Neural cell (in vitro differentiated cells): Measurements from ENCODE around the gene PRKG1. TPM values are rescaled to one million over a fixed set of nuclear protein-coding genes. Genes with fewer than 3 reads are reported as not detected.

Experiments
- H2AFZ ChIP-seq: fragments of 200-600, 300-800 bp; sonication (generic), shearing (Covaris generic); 2 replicates; pipeline ENCODE4 v1.6.0; 2014; ENCODE audit warnings: low read depth, mild to moderate bottlenecking, antibody characterized with exemption, low read length, moderate library complexity
- H3F3A ChIP-seq: fragments of 200-600 bp; shearing (Covaris generic); 2 replicates; pipeline ENCODE4 v1.6.1; 2016; ENCODE audit warnings: mild to moderate bottlenecking, moderate library complexity, mixed read lengths, antibody characterized with exemption, low read length; ENCODE audit not compliant: insufficient read depth, poor library complexity, severe bottlenecking
- H3K27ac ChIP-seq: fragments of 200-600, 300-800 bp; sonication (generic), shearing (Covaris generic); 2 replicates; pipeline ENCODE4 v1.5.1; 2014; ENCODE audit warnings: mild to moderate bottlenecking, low read length, moderate library complexity
- H3K27me3 ChIP-seq: fragments of 300-800, 200-600 bp; sonication (generic), shearing (Covaris generic); 2 replicates; pipeline ENCODE4 v1.6.0; 2014; ENCODE audit warnings: mild to moderate bottlenecking, low read depth, low read length, moderate library complexity; ENCODE audit not compliant: insufficient read depth
- H3K36me3 ChIP-seq: fragments of 300-800, 200-600 bp; sonication (generic), shearing (Covaris generic); 2 replicates; pipeline ENCODE4 v1.5.1; 2014; ENCODE audit warnings: mild to moderate bottlenecking, antibody characterized with exemption, low read length, moderate library complexity; ENCODE audit not compliant: insufficient read depth
- H3K4me2 ChIP-seq: fragments of 300-800, 200-600 bp; sonication (generic), shearing (Covaris generic); 2 replicates; pipeline ENCODE4 v1.6.0; 2014; ENCODE audit warnings: mild to moderate bottlenecking, low read length
- H3K4me3 ChIP-seq: fragments of 300-800, 200-600 bp; sonication (generic), shearing (Covaris generic); 2 replicates; pipeline ENCODE4 v1.5.1; 2014; ENCODE audit warnings: mild to moderate bottlenecking, low read length, moderate library complexity
- H3K79me2 ChIP-seq: fragments of 200-600 bp; shearing (Covaris generic); replicated peaks from 2 replicates; pipeline ENCODE4 v1.6.0; 2014; ENCODE audit warnings: mild to moderate bottlenecking, low read length, moderate library complexity; ENCODE audit not compliant: insufficient read depth
- H3K9ac ChIP-seq: fragments of 300-800, 200-600 bp; sonication (generic), shearing (Covaris generic); 2 replicates; pipeline ENCODE4 v1.6.1; 2016; ENCODE audit warnings: mild to moderate bottlenecking, low read length, mixed read lengths
- H3K9me2 ChIP-seq: fragments of 200-600 bp; shearing (Covaris generic); 2 replicates; pipeline ENCODE4 v1.6.1; 2016; ENCODE audit warnings: mild to moderate bottlenecking, low read length, mixed read lengths; ENCODE audit not compliant: insufficient read depth
- H3K9me3 ChIP-seq: fragments of 200-600, 300-800 bp; sonication (generic), shearing (Covaris generic); 2 replicates; pipeline ENCODE4 v1.6.1; 2016; ENCODE audit warnings: mild to moderate bottlenecking, mixed run types, low read length, moderate library complexity, mixed read lengths
- H4K20me1 ChIP-seq: fragments of 200-600 bp; shearing (Covaris generic); 2 replicates; pipeline ENCODE4 v1.6.1; 2016; ENCODE audit warnings: mild to moderate bottlenecking, mixed run types; ENCODE audit not compliant: insufficient read depth
- CTCF ChIP-seq: fragments of 450-650 bp; IDR thresholded peaks from 2 replicates; pipeline ENCODE4 v1.5.1; 2014; ENCODE audit warnings: antibody characterized with exemption, mild to moderate bottlenecking, moderate library complexity; ENCODE audit not compliant: poor library complexity, severe bottlenecking
- EP300 ChIP-seq: fragments of 450-650 bp; conservative IDR thresholded peaks from 2 replicates; pipeline ENCODE4 v1.6.1; 2014; ENCODE audit warnings: antibody characterized with exemption, mild to moderate bottlenecking, moderate library complexity; ENCODE audit not compliant: poor library complexity, severe bottlenecking
- EZH2 ChIP-seq: fragments of 200-600, 300-800 bp; shearing (Covaris generic), sonication (generic); IDR thresholded peaks from 2 replicates; pipeline ENCODE4 v1.6.1; 2014; ENCODE audit warnings: antibody characterized with exemption, low read length, borderline replicate concordance, mild to moderate bottlenecking; ENCODE audit not compliant: insufficient read depth, poor library complexity, severe bottlenecking
- MXI1 ChIP-seq: fragments of 450-650 bp; conservative IDR thresholded peaks from 2 replicates; pipeline ENCODE4 v1.6.1; 2014; ENCODE audit warnings: antibody characterized with exemption, mild to moderate bottlenecking; ENCODE audit not compliant: poor library complexity, severe bottlenecking
- POLR2AphosphoS5 ChIP-seq: IDR thresholded peaks from 2 replicates; pipeline ENCODE4 v1.6.1; 2012
- RAD21 ChIP-seq: fragments of 450-650 bp; conservative IDR thresholded peaks from 2 replicates; pipeline ENCODE4 v1.6.1; 2014; ENCODE audit warnings: antibody characterized with exemption, mild to moderate bottlenecking, moderate library complexity
- REST ChIP-seq: IDR thresholded peaks from 2 replicates; pipeline ENCODE4 v1.6.1; 2012; ENCODE audit warnings: borderline replicate concordance
- SMC3 ChIP-seq: fragments of 450-650 bp; conservative IDR thresholded peaks from 2 replicates; pipeline ENCODE4 v1.6.1; 2014; ENCODE audit warnings: antibody characterized with exemption, mild to moderate bottlenecking, moderate library complexity; ENCODE audit not compliant: poor library complexity
- TAF1 ChIP-seq: IDR thresholded peaks from 2 replicates; pipeline ENCODE4 v1.6.1; 2012; ENCODE audit warnings: low read depth
- polyA plus RNA-seq: library from polyadenylated mRNA; depleted of rRNA; stranded (reverse); fragments of >200 nt; gene quantifications from 2 replicates; pipeline ENCODE4 v1.2.3, GENCODE V29; 2014

PRKG1 gene
- polyA plus RNA-seq, 1 donor from 2014 or later: 2.2 TPM

GRCh38 chr10:51588984-51589383 lies 514.7 kb downstream of the PRKG1 start:
- H3K4me2 ChIP-seq: no peak overlapping the region
- no peaks in the 10 kb centered on the region for H3F3A ChIP-seq
- no peaks in the 10 kb centered on the region for H3K27me3 ChIP-seq
- no peaks in the 10 kb centered on the region for H4K20me1 ChIP-seq
- no peaks in the 10 kb centered on the region for H3K9me3 ChIP-seq
- H3K79me2 ChIP-seq: no peaks in the 10 kb centered on the region
- TF ChIP-seq EZH2 (no peak), MXI1 (no peak), EP300 (no peak), POLR2AphosphoS5 (no peak), REST (no peak), RAD21 (no peak), CTCF (no peak), SMC3 (no peak), TAF1 (no peak)
- H3K36me3 ChIP-seq: no peaks in the 10 kb centered on the region
- H3K27ac ChIP-seq: no peak overlapping the region
- H3K9ac ChIP-seq: no peak overlapping the region
- no peaks in the 10 kb centered on the region for H3K9me2 ChIP-seq
- H3K4me3 ChIP-seq: no peak overlapping the region
- no peak overlapping the region for H2AFZ ChIP-seq

- no peak overlapping the region for H3K4me3 ChIP-seq
- H3K9ac ChIP-seq: no peak overlapping the region
- no peaks in the 10 kb centered on the region for H3K27me3 ChIP-seq
- H2AFZ ChIP-seq: no peak overlapping the region
- no peaks in the 10 kb centered on the region for H3K36me3 ChIP-seq
- H3K4me2 ChIP-seq: no peak overlapping the region
- H3K9me2 ChIP-seq: no peaks in the 10 kb centered on the region
- H3K79me2 ChIP-seq: no peaks in the 10 kb centered on the region
- H3F3A ChIP-seq: no peaks in the 10 kb centered on the region
- H4K20me1 ChIP-seq: no peaks in the 10 kb centered on the region
- TF ChIP-seq SMC3 (no peak), POLR2AphosphoS5 (no peak), EP300 (no peak), RAD21 (no peak), TAF1 (no peak), MXI1 (no peak), EZH2 (no peak), CTCF (no peak), REST (no peak)
- H3K27ac ChIP-seq: no peak overlapping the region
- no peaks in the 10 kb centered on the region for H3K9me3 ChIP-seq
Measured at GRCh38 chr10:51590818-51591217, 516.5 kb downstream of the PRKG1 start.
